Activated T-helper 1 cell treated with anti-CD3 and anti-CD28 coated beads, Interleukin-2, amount 50 U/mL, for 16 hours (primary cell): Measurements from ENCODE around the gene PLPP2.

Source experiments
- DNase-seq, 2 donors: peaks; one replicate each; pipeline ENCODE4 v3.0.0-alpha.2; 2020; ENCODE audit warnings: low read depth in 1 of 2, low spot score in 1 of 2

PLPP2 gene

GRCh38 chr19:315811-316210, 24.6 kb upstream of the PLPP2 start:
- no peak for DNase-seq

GRCh38 chr19:313988-314815, 23.0 kb upstream of the PLPP2 start:
- DNase-seq, result no peak

- no peak for DNase-seq
Measured at GRCh38 chr19:313169-313987, 22.2 kb upstream of the PLPP2 start.

- DNase-seq, result no peak
Measured at GRCh38 chr19:311813-312261, 20.6 kb upstream of the PLPP2 start.

GRCh38 chr19:310781-311496, 19.7 kb upstream of the PLPP2 start:
- DNase-seq, result no peak

GRCh38 chr19:310141-310651, 19.0 kb upstream of the PLPP2 start:
- no peak for DNase-seq

GRCh38 chr19:309206-309565, 18.0 kb upstream of the PLPP2 start:
- DNase-seq, result no peak

GRCh38 chr19:308471-309205, 17.4 kb upstream of the PLPP2 start:
- DNase-seq, result no peak

- DNase-seq, result no peak
Measured at GRCh38 chr19:307793-308420, 16.7 kb upstream of the PLPP2 start.

- DNase-seq, result no peak
Measured at GRCh38 chr19:307111-307531, 15.9 kb upstream of the PLPP2 start.

- no peak for DNase-seq
Measured at GRCh38 chr19:306151-306900, 15.1 kb upstream of the PLPP2 start.

GRCh38 chr19:305240-306150, 14.3 kb upstream of the PLPP2 start:
- no peak for DNase-seq

- no peak for DNase-seq
Measured at GRCh38 chr19:296476-297225, 5.4 kb upstream of the PLPP2 start.

- DNase-seq, result no peak
Measured at GRCh38 chr19:295687-296370, 4.6 kb upstream of the PLPP2 start.

- peak; percentile 21 to 23 for DNase-seq
Measured at GRCh38 chr19:294946-295686, 3.9 kb upstream of the PLPP2 start.

GRCh38 chr19:294341-294945, 3.2 kb upstream of the PLPP2 start:
- DNase-seq, result no peak
